CD4-positive, alpha-beta T cell treated with Interleukin-6 at 100 ng/mL for 8 hours (primary cell): ENCODE data around the gene IMPA2.
"Not testable (repeated sequence)": the region's sequence is repeated elsewhere in the genome, so short reads cannot be mapped to it uniquely, and the experiment has no call there.

ENCODE experiments used
- DNase-seq: peaks from one replicate; pipeline ENCODE4 v3.0.0-alpha.2; 2020; ENCODE audit warnings: mixed read lengths, low spot score

IMPA2 gene

DNA sequence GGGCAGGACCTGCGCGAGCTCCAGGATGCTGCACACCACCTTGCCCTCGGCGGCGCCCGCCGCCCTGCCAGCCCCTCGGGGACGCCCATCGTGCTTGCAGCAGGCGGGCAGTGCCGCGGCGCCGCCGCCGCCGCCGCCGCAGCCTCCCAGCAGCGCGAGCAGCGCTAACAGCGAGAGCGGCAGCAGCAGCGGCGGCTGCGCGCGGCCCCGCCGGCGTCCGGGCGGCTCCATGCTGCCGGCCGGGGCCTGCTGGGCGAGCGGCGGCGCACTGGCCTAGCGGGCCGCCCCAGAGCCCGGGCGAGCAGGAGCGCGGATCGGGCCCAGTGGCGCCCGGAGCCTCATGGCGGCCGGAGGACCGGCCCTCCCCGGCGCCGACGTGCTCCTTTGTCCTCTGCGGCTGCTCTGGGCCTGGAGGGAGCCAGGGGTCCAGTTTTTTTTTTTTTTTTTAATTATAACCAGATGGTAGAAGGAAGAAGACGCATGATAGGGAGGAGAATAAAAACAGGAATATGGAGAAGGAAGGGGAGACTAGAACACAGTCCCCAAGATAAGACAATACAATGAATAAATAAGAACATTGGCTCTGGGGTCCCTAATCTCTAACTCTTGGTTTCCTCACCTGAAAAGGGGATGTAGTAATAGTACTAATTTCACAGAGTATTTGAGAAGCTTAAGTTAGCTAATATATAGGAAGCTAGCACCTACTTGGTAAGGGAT is 95.3 kb downstream of the IMPA2 start:
- DNase-seq = no peak

DNA sequence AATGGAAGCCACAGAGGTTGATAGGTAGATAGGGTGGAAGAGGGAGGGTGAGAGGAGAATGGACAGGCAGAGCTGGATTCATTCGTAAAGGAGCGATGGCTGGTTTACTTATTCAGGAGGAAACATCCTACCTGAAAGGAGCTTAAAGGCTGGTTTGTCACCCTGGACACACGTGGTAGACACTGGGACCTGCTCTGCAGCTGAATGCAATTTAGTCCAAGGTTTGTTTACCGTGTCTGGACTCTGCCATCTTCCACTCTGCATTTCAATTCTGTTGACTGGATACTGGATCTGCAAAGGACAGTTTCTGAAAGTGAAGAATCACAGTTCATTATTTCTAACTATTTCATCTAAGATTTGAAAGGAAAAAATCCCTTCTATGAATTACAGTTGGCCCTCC is 96.7 kb downstream of the IMPA2 start:
- DNase-seq = not testable (repeated sequence)

DNA sequence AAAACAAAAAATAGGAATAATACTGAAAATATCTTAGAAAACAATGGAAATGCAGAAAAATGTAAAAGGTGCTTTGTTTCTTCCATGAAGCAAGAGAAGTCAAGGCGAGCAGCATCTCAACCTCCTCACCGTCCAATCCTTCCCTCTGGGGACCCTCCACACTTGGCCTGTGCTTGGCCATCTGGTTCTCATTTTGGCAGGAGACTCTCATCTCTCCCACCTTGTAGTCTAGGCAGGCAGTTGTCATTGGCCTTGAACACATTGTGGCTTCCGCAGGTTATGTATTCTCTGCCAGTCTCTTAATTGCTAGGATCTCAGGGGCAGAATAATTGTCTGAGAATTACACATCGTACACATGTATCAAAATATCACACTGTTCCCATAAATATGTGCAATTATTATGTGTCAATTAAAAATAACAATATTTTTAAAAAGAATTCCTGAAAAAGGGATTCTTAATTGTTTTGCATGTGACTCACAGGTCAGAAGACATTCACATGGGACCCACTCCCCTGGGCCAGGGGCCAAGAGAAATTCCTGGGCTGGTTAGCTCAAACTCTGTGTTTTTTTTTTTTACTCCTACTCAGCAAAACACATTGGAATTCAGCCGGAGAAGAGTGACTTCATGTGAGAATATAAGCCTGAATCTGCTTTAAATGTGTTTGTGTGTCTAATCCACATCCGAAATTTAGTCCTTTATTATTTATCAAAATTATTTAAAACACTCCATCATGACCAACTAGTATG is 98.4 kb downstream of the IMPA2 start:
- DNase-seq = no peak
